A204.1 (cell line): ENCODE data around the gene THUMPD3.

Experiments
- FAIRE-seq: peaks from 2 replicates; lab custom pipeline; 2012; peaks lifted over from hg19 to GRCh38; lab: Jason Lieb, UNC

THUMPD3 gene

DNA sequence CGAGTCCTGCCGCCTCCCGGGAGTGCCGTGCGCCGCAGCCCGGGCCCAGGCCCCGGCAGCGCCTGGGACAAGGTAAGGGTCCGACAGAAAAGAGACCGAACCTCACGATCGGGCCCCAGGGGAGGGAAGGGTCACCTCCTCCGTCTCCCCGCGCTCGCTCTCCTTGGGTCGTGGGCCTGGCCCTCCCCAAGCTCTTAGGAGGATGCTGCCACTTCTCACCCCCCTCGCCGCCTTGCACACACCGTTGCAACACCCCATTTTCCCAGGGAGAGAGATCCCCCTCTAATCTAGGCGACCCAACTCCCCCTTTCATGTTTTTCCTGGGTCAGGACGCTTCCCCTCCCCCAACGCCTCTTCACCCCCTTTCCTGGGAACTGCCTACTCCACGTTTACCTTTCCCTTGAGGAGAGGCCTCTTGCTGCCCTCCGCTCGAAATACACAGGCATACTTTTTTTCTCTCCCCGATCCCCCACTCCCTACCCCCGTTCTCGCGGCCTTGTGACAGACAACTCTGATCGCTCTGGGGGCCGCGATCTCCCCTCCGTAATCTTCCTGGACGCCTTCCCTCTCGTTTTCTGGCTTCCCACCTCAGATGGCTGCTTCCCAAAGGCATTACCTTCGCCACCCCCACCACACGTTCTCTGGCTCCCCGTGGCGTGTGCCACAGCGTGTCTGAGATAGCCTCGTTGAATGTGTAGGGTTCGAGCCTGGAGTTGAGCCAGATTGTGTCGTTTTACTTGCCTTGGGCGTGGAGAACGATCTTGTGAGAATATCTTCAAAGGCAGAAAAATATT is 35.2 kb downstream of the THUMPD3 start:
- FAIRE-seq, result no peak

- FAIRE-seq, result no peak
Measured at GRCh38 chr3:9398700-9399336, 36.0 kb downstream of the THUMPD3 start.

GRCh38 chr3:9399337-9399703 is 36.5 kb downstream of the THUMPD3 start:
- no peak for FAIRE-seq

DNA sequence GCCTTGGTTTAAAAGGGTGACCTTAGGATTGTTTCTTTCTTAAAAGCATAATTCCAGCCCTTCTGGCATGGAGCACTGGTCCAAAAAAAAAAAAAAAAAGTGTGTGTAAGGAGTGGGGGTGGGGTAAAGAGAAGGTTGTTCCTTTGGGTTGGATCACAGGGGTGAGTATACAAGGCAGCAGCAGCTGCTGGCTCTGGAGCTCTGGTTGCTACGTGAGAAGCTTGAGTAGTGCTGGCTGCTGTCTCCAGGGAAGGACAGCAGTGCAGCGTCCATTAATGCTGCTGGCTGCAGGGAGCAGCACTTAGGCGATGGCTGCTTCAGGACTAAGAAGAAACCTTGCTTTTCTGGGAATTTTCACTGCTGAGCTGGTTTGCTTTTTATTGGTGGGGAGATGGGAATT is 36.9 kb downstream of the THUMPD3 start:
- FAIRE-seq, result no peak

- FAIRE-seq, result no peak
Measured at GRCh38 chr3:9400616-9401015, 37.8 kb downstream of the THUMPD3 start.

- no peak for FAIRE-seq
Measured at GRCh38 chr3:9401986-9402385, 39.1 kb downstream of the THUMPD3 start.

DNA sequence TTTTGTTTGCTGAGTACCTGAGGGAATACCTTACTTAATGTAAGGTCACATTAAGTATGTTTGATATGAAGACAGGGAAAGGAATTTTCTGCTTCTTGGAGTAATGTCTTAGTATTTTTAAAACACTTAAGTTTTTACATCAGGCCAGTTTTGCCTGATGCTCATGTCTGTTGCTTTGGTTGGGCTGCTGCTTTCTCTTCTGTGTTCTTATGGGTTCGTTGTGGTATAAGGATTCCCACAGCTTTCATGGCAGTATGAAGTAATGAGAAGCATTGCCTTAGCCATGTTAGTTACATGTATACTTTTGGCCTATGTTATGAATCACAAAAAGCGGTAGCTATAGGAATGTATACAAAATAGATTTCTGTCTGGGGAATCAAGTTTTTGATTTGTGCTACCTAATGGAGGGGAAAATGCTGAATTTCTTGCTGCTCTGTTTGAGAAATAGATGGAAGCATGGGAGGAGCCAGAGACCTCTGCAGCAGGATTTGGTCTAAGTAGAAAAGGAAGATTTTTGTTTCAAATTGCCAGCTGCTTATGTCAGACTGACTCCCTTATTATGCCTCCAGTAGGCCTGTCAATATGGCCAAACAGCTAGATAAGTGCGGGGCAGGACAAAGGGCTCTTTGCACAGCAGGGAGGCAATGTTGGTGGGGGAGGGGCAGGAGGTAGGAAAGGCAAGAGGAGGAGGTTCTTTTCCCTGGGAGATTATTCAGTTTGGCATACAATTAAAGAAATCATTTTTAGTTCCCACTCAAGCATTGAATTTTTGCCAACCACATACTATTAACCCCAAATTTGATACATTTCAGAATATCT is 39.8 kb downstream of the THUMPD3 start:
- no peak for FAIRE-seq

- FAIRE-seq, result no peak
Measured at GRCh38 chr3:9403463-9403862, 40.6 kb downstream of the THUMPD3 start.

DNA sequence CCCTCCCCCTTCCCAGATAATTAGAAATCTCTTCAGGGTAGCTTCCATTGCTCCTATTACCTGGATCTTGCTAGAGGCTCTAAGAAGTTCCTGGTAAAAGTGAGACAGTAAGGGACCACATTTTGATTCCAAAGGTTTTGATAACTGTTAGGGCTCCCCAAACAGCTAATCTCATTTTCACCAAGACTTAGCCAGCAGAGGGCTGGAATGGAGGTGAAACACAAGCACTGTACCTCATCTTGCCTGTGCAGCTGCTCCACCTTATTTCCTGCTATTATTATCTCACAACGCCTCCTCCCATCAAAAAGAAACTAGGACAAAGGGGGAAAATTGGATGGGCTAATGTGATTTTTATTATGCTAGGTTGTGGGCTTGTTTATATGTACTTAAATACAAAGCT is 41.8 kb downstream of the THUMPD3 start:
- no peak for FAIRE-seq

- no peak for FAIRE-seq
Measured at GRCh38 chr3:9405756-9406155, 42.9 kb downstream of the THUMPD3 start.

- no peak for FAIRE-seq
Measured at GRCh38 chr3:9406856-9407626, 44.2 kb downstream of the THUMPD3 start.

DNA sequence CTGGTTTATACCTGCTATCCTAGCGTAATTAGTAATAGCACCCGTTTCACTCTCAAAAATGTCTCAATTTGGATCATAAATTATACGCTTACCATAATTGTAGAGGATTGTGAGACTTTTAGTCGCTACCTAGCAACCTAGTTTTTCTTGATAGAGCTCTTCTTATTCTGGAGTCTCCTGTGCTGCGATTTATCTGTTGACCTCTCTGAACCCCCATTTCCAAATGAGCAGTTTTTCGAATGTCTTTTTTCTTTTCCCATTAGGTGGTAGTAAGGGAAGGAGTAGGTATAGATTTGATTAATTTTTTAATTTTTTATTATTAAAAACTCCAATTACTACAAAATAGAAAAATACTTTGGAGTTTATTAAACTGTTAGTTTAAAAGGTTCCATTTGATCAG is 45.2 kb downstream of the THUMPD3 start:
- no peak for FAIRE-seq

- FAIRE-seq, result no peak
Measured at GRCh38 chr3:9408546-9408945, 45.7 kb downstream of the THUMPD3 start.

DNA sequence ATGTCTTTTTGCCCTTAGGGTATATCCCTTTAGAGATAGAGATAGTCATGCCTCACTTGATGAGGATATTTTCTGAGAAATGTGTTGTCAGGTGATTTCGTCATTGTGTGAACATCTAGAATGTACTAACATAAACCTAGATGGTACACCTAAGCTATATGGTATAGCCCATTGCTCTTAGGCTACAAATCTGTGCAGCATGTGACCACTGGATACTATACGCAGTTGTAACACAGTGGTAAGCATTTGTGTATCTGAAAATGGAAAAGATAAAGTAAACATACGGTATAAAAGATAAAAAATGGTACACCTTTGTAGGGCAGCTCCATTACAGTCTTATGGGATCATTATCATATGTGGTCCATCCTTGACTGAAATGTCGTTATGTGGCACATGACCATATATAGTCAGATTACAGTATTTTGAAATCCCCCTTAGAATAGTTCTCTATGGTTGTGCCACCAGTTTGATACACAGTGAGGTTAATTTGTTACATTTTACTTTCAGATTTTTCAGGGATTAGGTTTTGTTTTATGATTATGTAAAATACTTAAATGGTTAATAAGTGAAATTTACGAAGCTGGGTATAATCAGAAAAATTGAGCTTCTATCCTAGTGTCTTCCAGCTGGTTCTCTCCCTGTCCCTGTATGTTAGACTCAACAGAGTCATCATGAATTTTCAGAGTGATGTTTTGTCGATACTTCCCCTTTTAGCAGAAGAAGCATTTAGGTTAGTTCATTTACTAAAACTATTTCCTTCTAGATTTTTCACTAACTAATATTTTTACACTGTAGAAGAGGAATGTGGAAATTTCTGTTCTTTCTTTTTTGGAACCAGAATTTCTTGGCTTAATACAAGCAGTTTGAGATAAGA is 47.4 kb downstream of the THUMPD3 start:
- FAIRE-seq, result no peak

DNA sequence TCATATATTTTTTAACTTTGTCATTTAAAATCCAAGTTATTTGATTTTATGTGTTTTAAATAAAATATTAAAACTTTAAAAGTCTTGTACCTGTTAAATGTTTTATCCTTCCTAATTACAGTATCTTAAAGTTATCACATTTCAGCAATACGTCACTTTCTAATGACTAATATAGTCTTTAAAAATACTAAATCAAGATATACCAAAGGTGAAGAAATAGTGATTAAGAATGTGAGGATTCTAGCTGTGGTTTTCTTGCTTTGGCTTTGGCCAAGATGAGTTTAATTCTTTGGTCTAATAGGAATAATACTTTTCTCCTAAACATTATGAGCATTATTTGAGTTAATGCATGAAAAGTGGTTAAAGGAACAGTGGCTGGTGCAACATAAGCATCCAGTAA is 48.4 kb downstream of the THUMPD3 start:
- FAIRE-seq, result peak; percentile 53

- FAIRE-seq, result no peak
Measured at GRCh38 chr3:9412293-9412692, 49.4 kb downstream of the THUMPD3 start.

GRCh38 chr3:9414826-9415225 is 52.0 kb downstream of the THUMPD3 start:
- FAIRE-seq, result no peak

DNA sequence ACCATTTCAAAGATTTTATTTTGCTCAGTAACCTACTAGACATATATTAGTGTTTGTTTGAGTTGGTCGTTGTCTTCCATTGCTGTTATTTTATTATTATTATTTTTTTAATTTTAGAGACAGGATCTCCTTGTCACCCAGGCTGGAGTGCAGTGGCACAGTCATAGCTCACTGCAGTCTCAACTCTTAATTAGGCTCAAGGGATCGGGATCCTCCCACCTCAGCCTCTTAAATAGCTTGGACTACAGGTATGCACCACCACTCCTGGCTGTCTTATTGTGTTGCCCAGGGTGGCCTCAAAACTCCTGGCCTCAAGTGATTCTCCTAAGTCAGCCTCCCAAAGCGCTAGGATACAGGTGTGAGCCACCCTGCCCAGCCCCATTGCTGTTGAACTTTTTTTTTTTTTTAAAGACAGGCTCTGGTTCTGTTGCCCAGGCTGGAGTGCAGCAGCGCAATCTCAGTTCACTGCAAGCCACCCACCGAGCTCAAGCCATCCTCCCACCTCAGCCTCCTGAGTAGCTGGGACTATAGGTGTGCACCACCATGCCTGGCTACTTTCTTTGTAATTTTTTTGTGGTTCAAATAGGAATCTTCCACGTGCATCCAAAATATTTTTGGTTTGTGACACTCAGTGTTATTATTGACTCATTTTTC is 52.8 kb downstream of the THUMPD3 start:
- FAIRE-seq, result no peak

DNA sequence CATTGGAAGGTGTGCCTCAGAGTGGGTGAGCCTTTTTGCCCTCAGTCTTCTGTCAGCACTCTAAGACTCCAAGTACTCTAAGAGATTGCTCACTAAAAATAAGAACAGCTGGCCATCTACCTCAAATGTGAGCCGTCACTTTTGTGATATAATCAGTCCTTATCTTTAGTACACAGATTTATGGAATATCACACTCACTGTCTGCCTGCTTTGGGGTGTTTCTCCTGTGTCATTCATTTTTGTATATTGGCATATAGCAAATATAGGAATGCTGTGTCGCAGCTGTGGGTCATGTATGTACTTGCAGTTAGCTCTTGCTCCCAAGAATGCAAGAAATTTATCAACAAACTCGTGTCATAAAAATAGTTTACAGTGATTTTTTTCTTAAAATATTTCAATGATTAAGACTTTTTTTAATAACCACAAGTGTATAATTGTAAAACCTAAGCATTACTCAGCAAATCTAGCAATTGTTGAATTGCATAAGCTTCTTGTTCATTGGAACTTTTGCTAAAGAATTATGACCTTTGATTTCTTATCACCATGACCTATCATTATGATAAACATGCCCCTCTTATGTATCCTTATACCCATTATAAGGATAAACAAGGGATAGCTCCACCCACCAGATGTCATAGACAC is 53.4 kb downstream of the THUMPD3 start:
- FAIRE-seq, result no peak

DNA sequence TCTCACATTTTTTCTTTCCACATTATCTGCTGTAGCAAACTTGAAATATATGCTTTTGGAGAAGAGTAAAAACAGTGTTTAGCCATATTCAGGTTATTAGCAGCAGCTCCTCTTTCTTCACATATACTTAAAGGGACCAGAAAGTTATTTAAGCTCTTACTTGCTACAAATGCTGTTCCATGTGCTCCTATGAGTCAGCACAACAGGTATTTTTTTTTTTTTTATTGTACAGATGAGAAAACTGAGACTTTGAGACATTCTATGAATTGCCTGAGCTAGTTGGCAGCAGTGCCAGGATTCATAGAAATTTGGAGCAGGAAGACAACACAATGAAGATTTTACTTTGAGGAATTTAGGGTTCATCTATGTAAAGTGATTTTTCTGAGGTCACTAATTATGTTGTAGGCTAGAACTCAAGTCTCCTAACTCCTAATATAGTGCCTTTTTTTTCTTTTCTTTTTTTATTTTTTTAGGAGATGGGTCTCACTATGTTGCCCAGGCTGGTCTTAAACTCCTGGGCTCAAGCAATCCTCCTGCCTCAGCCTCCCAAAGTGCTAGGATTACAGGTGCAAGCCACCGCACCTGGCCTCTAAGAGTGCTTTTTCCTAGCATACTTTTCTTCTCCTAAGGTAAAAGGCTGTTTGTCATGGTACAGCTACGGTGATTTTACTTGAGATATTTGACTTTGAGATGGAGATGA is 58.1 kb downstream of the THUMPD3 start:
- FAIRE-seq, result no peak
